ENCODE measurements around the gene UBQLN3. TPM values are rescaled to one million over a fixed set of nuclear protein-coding genes. Genes with fewer than 3 reads are reported as not detected.

The UBQLN3 gene
- total RNA-seq (2014; rRNA removed; shearing (Covaris generic)) (not detected in 2 replicates), polyA plus RNA-seq (2016; fragmentation: Nextera tagmentation; extraction: Ambion mirVana) (not detected in 2 replicates)
- long read RNA-seq = 0 reads

DNA sequence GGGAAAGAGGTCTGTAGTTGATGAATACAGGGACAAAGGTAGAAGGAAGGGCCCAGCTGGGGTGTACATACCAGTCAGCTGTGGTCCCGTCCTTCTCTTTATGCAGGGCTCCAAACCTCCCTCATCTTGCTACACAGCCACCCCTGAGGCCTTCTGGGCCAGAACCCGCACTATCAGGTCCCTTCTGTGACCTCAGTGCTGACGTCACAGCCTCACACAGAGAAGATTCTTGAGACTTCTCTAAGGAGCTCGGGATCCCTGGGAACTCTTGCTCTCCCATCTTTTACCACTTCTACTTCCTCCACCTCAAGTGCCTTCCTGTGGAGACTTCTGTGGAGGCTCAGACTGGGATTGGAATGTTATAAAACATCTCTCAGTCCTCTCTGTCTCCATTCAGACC is at the start of gene UBQLN3:
UBQLN3 (minus strand) TSS at position 155 of the 400 bp plus-strand sequence. CDS start 399 bp downstream, outside the sequence.
- Histone ChIP-seq H3K9me2 (ENCODE audit: insufficient read depth) (no peaks in the 10 kb centered on the region; the same call in 1 of the 2 replicates), H3K4me1 (ENCODE audit: insufficient read depth) (no peaks in the 10 kb centered on the region), H3K4me3 (no peak within 1 kb of the TSS), H4K20me1 (replicated peaks; ENCODE audit: insufficient read depth) (no peaks in the 10 kb centered on the region), H3F3A (replicated peaks; ENCODE audit: low read depth) (no peaks in the 10 kb centered on the region), H3K36me3 (ENCODE audit: insufficient read depth) (no peaks in the 10 kb centered on the region), H3K27me3 (ENCODE audit: insufficient read depth) (no peaks in the 10 kb centered on the region), H3K27ac (ENCODE audit: low read depth) (no peak within 1 kb of the TSS), H3K4me2 (no peak within 1 kb of the TSS), H2AFZ (no peak within 1 kb of the TSS), H3K79me2 (replicated peaks; ENCODE audit: insufficient read depth) (no peaks in the 10 kb centered on the region)
- Mint-ChIP-seq H3K9me3 (no peaks in the 10 kb centered on the region), H3K4me1 (peaks cover 7% of the 10 kb centered on the region), H3K27me3 (ENCODE audit: insufficient read depth, low read depth, poor library complexity) (peaks cover 6% of the 10 kb centered on the region), H3K27ac (no peak within 1 kb of the TSS), H3K36me3 (ENCODE audit: low read depth) (no peaks in the 10 kb centered on the region), H3K4me3 (no peak within 1 kb of the TSS)
- TF ChIP-seq ZNF114 (CRISPR knock-in tag; IDR thresholded peaks at IDR 0.05) (no peak), STAT1 (IDR thresholded peaks at IDR 0.05; ENCODE audit: unreplicated experiment) (no peak), CREB1 (CRISPR knock-in tag; IDR thresholded peaks at IDR 0.05; ENCODE audit: low read depth) (no peak), EZH2 (IDR thresholded peaks at IDR 0.05; ENCODE audit: low read depth, unreplicated experiment) (no peak), CTCF (conservative IDR thresholded peaks at IDR 0.05; ENCODE audit: low read depth in 2 of 2) (no peak), JUNB (IDR thresholded peaks at IDR 0.05; ENCODE audit: unreplicated experiment) (no peak), REST (IDR thresholded peaks at IDR 0.05; ENCODE audit: unreplicated experiment) (no peak), ZNF331 (CRISPR knock-in tag; IDR thresholded peaks at IDR 0.05; ENCODE audit: low read depth) (no peak), NANOG (IDR thresholded peaks at IDR 0.05; ENCODE audit: borderline replicate concordance) (no peak), POLR2AphosphoS5 (IDR thresholded peaks at IDR 0.05; ENCODE audit: low read depth) (no peak), EZH2phosphoT487 (IDR thresholded peaks at IDR 0.05; ENCODE audit: unreplicated experiment) (no peak)
- TF ChIP-seq, protein P1, sequence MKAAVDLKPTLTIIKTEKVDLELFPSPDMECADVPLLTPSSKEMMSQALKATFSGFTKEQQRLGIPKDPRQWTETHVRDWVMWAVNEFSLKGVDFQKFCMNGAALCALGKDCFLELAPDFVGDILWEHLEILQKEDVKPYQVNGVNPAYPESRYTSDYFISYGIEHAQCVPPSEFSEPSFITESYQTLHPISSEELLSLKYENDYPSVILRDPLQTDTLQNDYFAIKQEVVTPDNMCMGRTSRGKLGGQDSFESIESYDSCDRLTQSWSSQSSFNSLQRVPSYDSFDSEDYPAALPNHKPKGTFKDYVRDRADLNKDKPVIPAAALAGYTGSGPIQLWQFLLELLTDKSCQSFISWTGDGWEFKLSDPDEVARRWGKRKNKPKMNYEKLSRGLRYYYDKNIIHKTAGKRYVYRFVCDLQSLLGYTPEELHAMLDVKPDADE (IDR thresholded peaks at IDR 0.05) = no peak
- TF ChIP-seq, protein P2, sequence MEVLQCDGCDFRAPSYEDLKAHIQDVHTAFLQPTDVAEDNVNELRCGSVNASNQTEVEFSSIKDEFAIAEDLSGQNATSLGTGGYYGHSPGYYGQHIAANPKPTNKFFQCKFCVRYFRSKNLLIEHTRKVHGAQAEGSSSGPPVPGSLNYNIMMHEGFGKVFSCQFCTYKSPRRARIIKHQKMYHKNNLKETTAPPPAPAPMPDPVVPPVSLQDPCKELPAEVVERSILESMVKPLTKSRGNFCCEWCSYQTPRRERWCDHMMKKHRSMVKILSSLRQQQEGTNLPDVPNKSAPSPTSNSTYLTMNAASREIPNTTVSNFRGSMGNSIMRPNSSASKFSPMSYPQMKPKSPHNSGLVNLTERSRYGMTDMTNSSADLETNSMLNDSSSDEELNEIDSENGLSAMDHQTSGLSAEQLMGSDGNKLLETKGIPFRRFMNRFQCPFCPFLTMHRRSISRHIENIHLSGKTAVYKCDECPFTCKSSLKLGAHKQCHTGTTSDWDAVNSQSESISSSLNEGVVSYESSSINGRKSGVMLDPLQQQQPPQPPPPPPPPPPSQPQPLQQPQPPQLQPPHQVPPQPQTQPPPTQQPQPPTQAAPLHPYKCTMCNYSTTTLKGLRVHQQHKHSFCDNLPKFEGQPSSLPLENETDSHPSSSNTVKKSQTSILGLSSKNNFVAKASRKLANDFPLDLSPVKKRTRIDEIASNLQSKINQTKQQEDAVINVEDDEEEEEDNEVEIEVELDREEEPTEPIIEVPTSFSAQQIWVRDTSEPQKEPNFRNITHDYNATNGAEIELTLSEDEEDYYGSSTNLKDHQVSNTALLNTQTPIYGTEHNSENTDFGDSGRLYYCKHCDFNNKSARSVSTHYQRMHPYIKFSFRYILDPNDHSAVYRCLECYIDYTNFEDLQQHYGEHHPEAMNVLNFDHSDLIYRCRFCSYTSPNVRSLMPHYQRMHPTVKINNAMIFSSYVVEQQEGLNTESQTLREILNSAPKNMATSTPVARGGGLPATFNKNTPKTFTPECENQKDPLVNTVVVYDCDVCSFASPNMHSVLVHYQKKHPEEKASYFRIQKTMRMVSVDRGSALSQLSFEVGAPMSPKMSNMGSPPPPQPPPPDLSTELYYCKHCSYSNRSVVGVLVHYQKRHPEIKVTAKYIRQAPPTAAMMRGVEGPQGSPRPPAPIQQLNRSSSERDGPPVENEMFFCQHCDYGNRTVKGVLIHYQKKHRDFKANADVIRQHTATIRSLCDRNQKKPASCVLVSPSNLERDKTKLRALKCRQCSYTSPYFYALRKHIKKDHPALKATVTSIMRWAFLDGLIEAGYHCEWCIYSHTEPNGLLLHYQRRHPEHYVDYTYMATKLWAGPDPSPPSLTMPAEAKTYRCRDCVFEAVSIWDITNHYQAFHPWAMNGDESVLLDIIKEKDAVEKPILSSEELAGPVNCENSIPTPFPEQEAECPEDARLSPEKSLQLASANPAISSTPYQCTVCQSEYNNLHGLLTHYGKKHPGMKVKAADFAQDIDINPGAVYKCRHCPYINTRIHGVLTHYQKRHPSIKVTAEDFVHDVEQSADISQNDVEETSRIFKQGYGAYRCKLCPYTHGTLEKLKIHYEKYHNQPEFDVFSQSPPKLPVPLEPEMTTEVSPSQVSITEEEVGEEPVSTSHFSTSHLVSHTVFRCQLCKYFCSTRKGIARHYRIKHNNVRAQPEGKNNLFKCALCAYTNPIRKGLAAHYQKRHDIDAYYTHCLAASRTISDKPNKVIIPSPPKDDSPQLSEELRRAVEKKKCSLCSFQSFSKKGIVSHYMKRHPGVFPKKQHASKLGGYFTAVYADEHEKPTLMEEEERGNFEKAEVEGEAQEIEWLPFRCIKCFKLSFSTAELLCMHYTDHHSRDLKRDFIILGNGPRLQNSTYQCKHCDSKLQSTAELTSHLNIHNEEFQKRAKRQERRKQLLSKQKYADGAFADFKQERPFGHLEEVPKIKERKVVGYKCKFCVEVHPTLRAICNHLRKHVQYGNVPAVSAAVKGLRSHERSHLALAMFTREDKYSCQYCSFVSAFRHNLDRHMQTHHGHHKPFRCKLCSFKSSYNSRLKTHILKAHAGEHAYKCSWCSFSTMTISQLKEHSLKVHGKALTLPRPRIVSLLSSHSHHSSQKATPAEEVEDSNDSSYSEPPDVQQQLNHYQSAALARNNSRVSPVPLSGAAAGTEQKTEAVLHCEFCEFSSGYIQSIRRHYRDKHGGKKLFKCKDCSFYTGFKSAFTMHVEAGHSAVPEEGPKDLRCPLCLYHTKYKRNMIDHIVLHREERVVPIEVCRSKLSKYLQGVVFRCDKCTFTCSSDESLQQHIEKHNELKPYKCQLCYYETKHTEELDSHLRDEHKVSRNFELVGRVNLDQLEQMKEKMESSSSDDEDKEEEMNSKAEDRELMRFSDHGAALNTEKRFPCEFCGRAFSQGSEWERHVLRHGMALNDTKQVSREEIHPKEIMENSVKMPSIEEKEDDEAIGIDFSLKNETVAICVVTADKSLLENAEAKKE (CRISPR knock-in tag; IDR thresholded peaks at IDR 0.05) = no peak
- ATAC-seq (no peak), DNase-seq (ENCODE audit: low spot score) (no peak)
